BE2C (cell line): ENCODE measurements around the gene COP1.

Experiments used
- DNase-seq: peaks from one replicate; pipeline ENCODE4 v3.0.0-alpha.2; 2020
- H3K27me3 ChIP-seq: fragments of 250-450 bp; sonication (Bioruptor Pico); 2 replicates; pipeline ENCODE4 v1.5.1; 2020; ENCODE audit warnings: mild to moderate bottlenecking
- H3K36me3 ChIP-seq: fragments of 250-450 bp; sonication (Bioruptor Pico); 2 replicates; pipeline ENCODE4 v1.5.1; 2020; ENCODE audit warnings: mild to moderate bottlenecking
- H3K4me1 ChIP-seq: fragments of 250-450 bp; sonication (Bioruptor Pico); 2 replicates; pipeline ENCODE4 v1.5.1; 2020
- H3K4me3 ChIP-seq: 2 replicates; pipeline ENCODE4 v1.5.1; 2011; ENCODE audit warnings: low read depth, low read length
- H3K9me3 ChIP-seq: fragments of 250-450 bp; sonication (Bioruptor Pico); 2 replicates; pipeline ENCODE4 v1.5.1; 2020
- CTCF ChIP-seq: IDR thresholded peaks from 2 replicates; pipeline ENCODE4 v1.5.1; 2012; ENCODE audit warnings: mild to moderate bottlenecking, low read depth, low read length

Gene COP1

GRCh38 chr1:176073524-176074157, 133.4 kb downstream of the COP1 start:
- peak; percentile 85 for TF ChIP-seq CTCF
- peak; percentile 68 for DNase-seq
- H3K4me3 ChIP-seq = no peak overlapping the region
- no peaks in the 10 kb centered on the region for H3K4me1 ChIP-seq
- no peaks in the 10 kb centered on the region for H3K9me3 ChIP-seq
- H3K27me3 ChIP-seq = no peaks in the 10 kb centered on the region
- H3K36me3 ChIP-seq = no peaks in the 10 kb centered on the region; the same call in 1 of the 2 replicates

- no peak for TF ChIP-seq CTCF
These were observed 138.2 kb downstream of the COP1 start for GRCh38 chr1:176068901-176069300.

DNA sequence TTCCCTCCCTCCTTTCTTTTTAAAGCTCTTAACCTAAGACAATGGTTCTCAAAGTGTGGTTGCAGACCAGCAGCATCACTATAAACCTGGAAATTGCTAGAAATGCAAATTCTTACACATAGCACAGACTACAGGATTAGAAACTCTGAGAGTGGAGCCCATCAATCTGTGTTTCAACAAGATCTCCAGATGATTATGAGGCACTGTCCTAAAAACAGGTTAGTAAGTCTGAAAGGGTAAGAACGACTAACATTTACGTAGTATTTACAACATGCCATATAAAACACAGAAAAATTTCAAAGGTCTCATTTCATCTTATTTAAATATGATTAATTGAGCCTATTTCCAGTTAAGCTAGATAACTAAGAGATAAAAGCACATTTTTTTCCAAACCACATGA, 138.8 kb downstream of the COP1 start:
- H3K4me3 ChIP-seq = no peak overlapping the region
- DNase-seq = no peak
- no peaks in the 10 kb centered on the region for H3K4me1 ChIP-seq
- TF ChIP-seq CTCF = no peak
- H3K27me3 ChIP-seq = no peaks in the 10 kb centered on the region
- H3K9me3 ChIP-seq = no peaks in the 10 kb centered on the region
- no peaks in the 10 kb centered on the region for H3K36me3 ChIP-seq

More at GRCh38 chr1:176068901-176069300, 138.2 kb downstream of the COP1 start:
- Histone ChIP-seq H3K27me3 (no peaks in the 10 kb centered on the region), H3K36me3 (no peaks in the 10 kb centered on the region), H3K4me1 (no peaks in the 10 kb centered on the region), H3K4me3 (no peak overlapping the region), H3K9me3 (no peaks in the 10 kb centered on the region)
- DNase-seq = no peak

DNA sequence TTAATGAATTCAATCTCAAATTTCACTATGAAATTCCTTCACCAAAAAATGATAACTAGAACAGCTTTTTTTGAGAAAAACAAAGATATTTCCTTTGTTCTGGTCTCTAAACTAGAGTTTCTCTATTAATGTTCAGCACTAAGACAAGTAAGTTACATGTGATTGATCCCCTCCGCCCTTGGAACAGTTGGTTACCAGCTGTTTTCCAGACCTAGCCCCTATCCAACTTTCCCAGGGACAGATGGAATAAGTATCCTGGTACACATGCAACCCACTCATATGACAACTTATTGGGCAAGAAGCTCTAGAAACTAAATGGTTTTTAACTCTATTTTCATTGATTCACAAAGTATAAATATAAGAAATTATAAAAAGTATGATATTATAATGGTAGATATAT, 140.4 kb downstream of the COP1 start:
- no peaks in the 10 kb centered on the region for H3K9me3 ChIP-seq
- DNase-seq = no peak
- H3K36me3 ChIP-seq = no peaks in the 10 kb centered on the region
- no peak for TF ChIP-seq CTCF
- no peaks in the 10 kb centered on the region for H3K27me3 ChIP-seq
- H3K4me1 ChIP-seq = no peaks in the 10 kb centered on the region
- no peak overlapping the region for H3K4me3 ChIP-seq

- no peak for TF ChIP-seq CTCF
- Histone ChIP-seq H3K4me1 (peaks cover 5% of the 10 kb centered on the region), H3K36me3 (no peaks in the 10 kb centered on the region), H3K9me3 (no peaks in the 10 kb centered on the region), H3K27me3 (no peaks in the 10 kb centered on the region), H3K4me3 (no peak overlapping the region)
- no peak for DNase-seq
These were observed 148.4 kb downstream of the COP1 start for GRCh38 chr1:176058686-176059085.

GRCh38 chr1:176056312-176056711, 150.8 kb downstream of the COP1 start:
- Histone ChIP-seq H3K9me3 (no peaks in the 10 kb centered on the region), H3K27me3 (no peaks in the 10 kb centered on the region), H3K4me3 (no peak overlapping the region), H3K4me1 (peaks cover 5% of the 10 kb centered on the region), H3K36me3 (no peaks in the 10 kb centered on the region)
- no peak for TF ChIP-seq CTCF
- no peak for DNase-seq
